HG02763 (cell line): ENCODE measurements around the gene C1S.
"Not testable (repeated sequence)": the region's sequence is repeated elsewhere in the genome, so short reads cannot be mapped to it uniquely, and the experiment has no call there.

Experiments used
- ATAC-seq: cut with Tn5 transposase; IDR thresholded peaks from one replicate; pipeline ENCODE4 v1.9.1; 2021; ENCODE audit warnings: mild to moderate bottlenecking, moderate library complexity; ENCODE audit not compliant: unreplicated experiment

C1S gene

GRCh38 chr12:7046383-7047105 lies 14.0 kb upstream of the C1S start:
- no peak for ATAC-seq

- ATAC-seq: no peak
Observed at GRCh38 chr12:7047306-7047705, 13.2 kb upstream of the C1S start.

GRCh38 chr12:7049445-7049951 lies 11.0 kb upstream of the C1S start:
- ATAC-seq: not testable (repeated sequence)

- ATAC-seq: not testable (repeated sequence)
Observed at GRCh38 chr12:7049973-7050372, 10.5 kb upstream of the C1S start.

- ATAC-seq: no peak
Observed at GRCh38 chr12:7054925-7055324, 5.6 kb upstream of the C1S start.

GRCh38 chr12:7055736-7056135 lies 4.8 kb upstream of the C1S start:
- not testable (repeated sequence) for ATAC-seq

GRCh38 chr12:7058163-7058845 lies 2.2 kb upstream of the C1S start:
- ATAC-seq: no peak

GRCh38 chr12:7058850-7059395 lies 1.6 kb upstream of the C1S start:
- no peak for ATAC-seq

- no peak for ATAC-seq
Observed at GRCh38 chr12:7059780-7060179, 738 bp upstream of the C1S start.

- no peak for ATAC-seq
Observed at GRCh38 chr12:7061138-7061537, 620 bp downstream of the C1S start.

- no peak for ATAC-seq
Observed at GRCh38 chr12:7061596-7061995, 1.1 kb downstream of the C1S start.

- no peak for ATAC-seq
Observed at GRCh38 chr12:7064516-7064915, 4.0 kb downstream of the C1S start.

GRCh38 chr12:7065073-7065623 lies 4.6 kb downstream of the C1S start:
- ATAC-seq: no peak

GRCh38 chr12:7066596-7066995 lies 6.1 kb downstream of the C1S start:
- ATAC-seq: no peak

GRCh38 chr12:7067096-7067495 lies 6.6 kb downstream of the C1S start:
- no peak for ATAC-seq

GRCh38 chr12:7068240-7068993 lies 7.9 kb downstream of the C1S start:
- no peak for ATAC-seq

GRCh38 chr12:7068994-7069346 lies 8.5 kb downstream of the C1S start:
- no peak for ATAC-seq

GRCh38 chr12:7069386-7069785 lies 8.9 kb downstream of the C1S start:
- no peak for ATAC-seq

- no peak for ATAC-seq
Observed at GRCh38 chr12:7072035-7072434, 11.5 kb downstream of the C1S start.

- no peak for ATAC-seq
Observed at GRCh38 chr12:7072554-7072953, 12.0 kb downstream of the C1S start.

GRCh38 chr12:7073946-7074345 lies 13.4 kb downstream of the C1S start:
- ATAC-seq: no peak
